Keratinocyte (primary cell): ENCODE data around the gene NCOA7. TPM values are rescaled to one million over a fixed set of nuclear protein-coding genes. Genes with fewer than 3 reads are reported as not detected.

ENCODE experiments used
- DNase-seq: peaks from one replicate; pipeline ENCODE4 v3.0.0-alpha.2; 2011; ENCODE audit warnings: low read depth, missing footprints, low spot score
- FAIRE-seq: peaks from 2 replicates; lab custom pipeline; 2011; peaks lifted over from hg19 to GRCh38; lab: Jason Lieb, UNC
- H2AFZ ChIP-seq: 2 replicates; pipeline ENCODE4 v1.6.0; 2012; ENCODE audit warnings: low read length, control low read depth, inconsistent platforms; ENCODE audit not compliant: control insufficient read depth
- H3K27ac ChIP-seq: 2 replicates; pipeline ENCODE4 v1.5.1; 2011; ENCODE audit warnings: low read length; ENCODE audit not compliant: control insufficient read depth, insufficient read depth
- H3K27me3 ChIP-seq: 3 replicates; pipeline ENCODE4 v1.6.0; 2011; ENCODE audit warnings: low read length; ENCODE audit not compliant: control insufficient read depth, insufficient read depth; ENCODE audit errors: extremely low read depth
- H3K36me3 ChIP-seq, 2 experiments: 2 replicates in 1 of 2; 3 replicates in 1 of 2; pipeline ENCODE4 v1.5.1; 2011; ENCODE audit warnings: low read length in 2 of 2, mild to moderate bottlenecking in 1 of 2; ENCODE audit not compliant: control insufficient read depth in 2 of 2, insufficient read depth in 2 of 2; ENCODE audit errors: extremely low read depth in 1 of 2
- H3K4me1 ChIP-seq: 3 replicates; pipeline ENCODE4 v1.5.1; 2011; ENCODE audit warnings: low read length; ENCODE audit not compliant: control insufficient read depth, insufficient read depth; ENCODE audit errors: extremely low read depth
- H3K4me2 ChIP-seq: 3 replicates; pipeline ENCODE4 v1.6.0; 2011; ENCODE audit warnings: low read depth, low read length; ENCODE audit not compliant: control insufficient read depth, insufficient read depth; ENCODE audit errors: extremely low read depth
- H3K4me3 ChIP-seq, 3 experiments: fragments of 200-600 bp in 1 of 3; sonication (generic) in 1 of 3; 2 replicates in 2 of 3; 3 replicates in 1 of 3; pipeline ENCODE4 v1.5.1; 2011 to 2016; ENCODE audit warnings: low read length in 3 of 3, mild to moderate bottlenecking in 3 of 3, control low read depth in 2 of 3, inconsistent platforms in 1 of 3, low read depth in 1 of 3, mixed read lengths in 1 of 3, mixed run types in 1 of 3, moderate library complexity in 1 of 3; ENCODE audit not compliant: control insufficient read depth in 2 of 3, insufficient read depth in 2 of 3; ENCODE audit errors: extremely low read depth in 1 of 3
- H3K79me2 ChIP-seq: 2 replicates; pipeline ENCODE4 v1.6.0; 2012; ENCODE audit warnings: low read length; ENCODE audit not compliant: control insufficient read depth, insufficient read depth
- H3K9ac ChIP-seq: 3 replicates; pipeline ENCODE4 v1.6.0; 2011; ENCODE audit warnings: low read length; ENCODE audit not compliant: control insufficient read depth, insufficient read depth; ENCODE audit errors: extremely low read depth
- H3K9me1 ChIP-seq: 3 replicates; pipeline ENCODE4 v1.6.0; 2011; ENCODE audit warnings: low read length; ENCODE audit not compliant: control insufficient read depth, insufficient read depth; ENCODE audit errors: extremely low read depth
- H3K9me3 ChIP-seq: 2 replicates; pipeline ENCODE4 v1.5.1; 2012; ENCODE audit warnings: low read depth, low read length; ENCODE audit not compliant: control insufficient read depth
- H4K20me1 ChIP-seq: 3 replicates; pipeline ENCODE4 v1.6.0; 2011; ENCODE audit warnings: low read length; ENCODE audit not compliant: control insufficient read depth, insufficient read depth; ENCODE audit errors: extremely low read depth
- EZH2 ChIP-seq: IDR thresholded peaks from one replicate; pipeline ENCODE4 v1.6.1; 2012; ENCODE audit warnings: inconsistent platforms, mild to moderate bottlenecking, low read length, moderate library complexity
- dilution Hi-C: fragments of 300-500 bp; cut with MboI; formaldehyde crosslinking; loops from one replicate; pipeline ENCODE4 v1.7.0; 2020; ENCODE audit warnings: low sequenced_read_pairs; ENCODE audit not compliant: extremely low pct_ligation_motif_present
- polyA plus RNA-seq, 5 experiments: library from polyadenylated mRNA; depleted of rRNA in 3 of 5; stranded (reverse) in 3 of 5; stranded (forward) in 1 of 5; unstranded in 1 of 5; fragments of >200 nt; gene quantifications; 1 replicate in 1 of 5; 2 replicates in 3 of 5; 3 replicates in 1 of 5; pipeline versions ENCODE4 v1.2.1 to v1.2.3, GENCODE V29; 2011 to 2012; ENCODE audit warnings: missing spikeins in 2 of 5, low read depth in 1 of 5, low replicate concordance in 1 of 5
- TF ChIP-seq, protein P1 (sequence below), 3 experiments: IDR thresholded peaks in 1 of 3; conservative IDR thresholded peaks in 1 of 3; optimal IDR thresholded peaks in 1 of 3; 2 replicates in 2 of 3; 3 replicates in 1 of 3; pipeline versions ENCODE3 to v1.5.1; 2011; ENCODE audit warnings: low read length in 3 of 3, mild to moderate bottlenecking in 3 of 3, moderate library complexity in 2 of 3, control low read depth in 1 of 3, inconsistent platforms in 1 of 3; ENCODE audit not compliant: insufficient read depth in 2 of 3; ENCODE audit errors: extremely low read depth in 1 of 3

NCOA7 gene
- polyA plus RNA-seq, 1 donor (not counting 4 experiments of a cell fraction or from before 2014, with no cell fraction given) = 20.5 TPM

DNA sequence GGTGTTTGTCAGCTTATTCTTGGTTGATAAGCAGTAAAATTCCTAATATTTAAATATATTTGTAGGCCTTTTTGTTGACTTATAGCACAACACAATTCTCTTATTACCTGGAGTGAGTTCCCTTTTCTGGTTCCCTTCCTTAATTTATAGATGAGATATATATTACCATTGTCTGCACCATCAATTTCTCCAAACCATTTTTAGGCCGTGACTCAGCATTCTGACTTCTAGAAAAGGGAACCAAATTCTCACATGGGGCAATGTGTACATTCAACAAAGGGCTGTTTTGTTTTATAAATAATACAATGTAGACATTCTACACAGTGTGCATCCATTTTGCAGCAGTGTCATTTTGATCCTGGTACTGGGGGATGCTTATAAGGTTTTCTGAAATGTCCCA lies 52.8 kb downstream of the NCOA7 start:
- H3K79me2 ChIP-seq = no peaks in the 10 kb centered on the region
- dilution Hi-C loops = no loop called here
- DNase-seq (no peak), FAIRE-seq (no peak)
- no peaks in the 10 kb centered on the region for H3K9me1 ChIP-seq
- TF ChIP-seq, protein P1, sequence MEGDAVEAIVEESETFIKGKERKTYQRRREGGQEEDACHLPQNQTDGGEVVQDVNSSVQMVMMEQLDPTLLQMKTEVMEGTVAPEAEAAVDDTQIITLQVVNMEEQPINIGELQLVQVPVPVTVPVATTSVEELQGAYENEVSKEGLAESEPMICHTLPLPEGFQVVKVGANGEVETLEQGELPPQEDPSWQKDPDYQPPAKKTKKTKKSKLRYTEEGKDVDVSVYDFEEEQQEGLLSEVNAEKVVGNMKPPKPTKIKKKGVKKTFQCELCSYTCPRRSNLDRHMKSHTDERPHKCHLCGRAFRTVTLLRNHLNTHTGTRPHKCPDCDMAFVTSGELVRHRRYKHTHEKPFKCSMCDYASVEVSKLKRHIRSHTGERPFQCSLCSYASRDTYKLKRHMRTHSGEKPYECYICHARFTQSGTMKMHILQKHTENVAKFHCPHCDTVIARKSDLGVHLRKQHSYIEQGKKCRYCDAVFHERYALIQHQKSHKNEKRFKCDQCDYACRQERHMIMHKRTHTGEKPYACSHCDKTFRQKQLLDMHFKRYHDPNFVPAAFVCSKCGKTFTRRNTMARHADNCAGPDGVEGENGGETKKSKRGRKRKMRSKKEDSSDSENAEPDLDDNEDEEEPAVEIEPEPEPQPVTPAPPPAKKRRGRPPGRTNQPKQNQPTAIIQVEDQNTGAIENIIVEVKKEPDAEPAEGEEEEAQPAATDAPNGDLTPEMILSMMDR (optimal IDR thresholded peaks at IDR 0.05 in 1 of 3, IDR thresholded peaks at IDR 0.05 in 1 of 3, conservative IDR thresholded peaks at IDR 0.05 in 1 of 3; ENCODE audit: extremely low read depth in 1 of 3, insufficient read depth in 2 of 3, low read length in 3 of 3) = no peak
- TF ChIP-seq EZH2 = no peak
- no peak overlapping the region for H3K9ac ChIP-seq
- no peaks in the 10 kb centered on the region for H3K9me3 ChIP-seq
- no peak overlapping the region for H3K4me2 ChIP-seq
- no peak overlapping the region for H3K4me3 ChIP-seq
- no peaks in the 10 kb centered on the region for H3K4me1 ChIP-seq
- H3K36me3 ChIP-seq = no peaks in the 10 kb centered on the region
- H3K27me3 ChIP-seq = no peaks in the 10 kb centered on the region
- no peaks in the 10 kb centered on the region for H4K20me1 ChIP-seq
- no peak overlapping the region for H2AFZ ChIP-seq
- H3K27ac ChIP-seq = no peak overlapping the region

DNA sequence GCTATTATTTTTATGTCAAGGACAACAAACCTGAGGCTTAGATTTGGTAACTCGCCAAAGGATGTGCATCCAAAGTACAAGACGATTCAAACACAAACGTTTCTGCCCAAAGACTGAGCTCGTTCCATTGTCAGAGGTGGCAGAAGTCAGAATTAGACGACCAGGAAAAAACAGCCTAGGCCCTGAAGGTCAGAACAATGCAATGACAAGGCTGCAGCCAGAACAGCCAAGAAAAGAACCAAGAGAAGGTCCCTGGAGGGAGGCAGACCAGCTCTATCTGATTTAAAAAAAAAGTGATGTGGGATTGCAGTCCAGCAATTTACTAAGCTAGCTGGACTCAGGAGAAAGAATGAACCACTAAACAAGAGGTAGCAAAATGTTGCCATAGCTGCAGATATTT lies 54.2 kb downstream of the NCOA7 start:
- Histone ChIP-seq H3K36me3 (no peaks in the 10 kb centered on the region), H3K4me2 (no peak overlapping the region), H3K4me1 (no peaks in the 10 kb centered on the region), H3K27ac (no peak overlapping the region), H3K9me3 (no peaks in the 10 kb centered on the region), H4K20me1 (no peaks in the 10 kb centered on the region), H3K4me3 (no peak overlapping the region), H3K27me3 (no peaks in the 10 kb centered on the region), H3K9ac (no peak overlapping the region), H3K79me2 (no peaks in the 10 kb centered on the region), H3K9me1 (no peaks in the 10 kb centered on the region), H2AFZ (no peak overlapping the region)
- DNase-seq (no peak), FAIRE-seq (no peak)
- dilution Hi-C loops = no loop called here
- TF ChIP-seq, protein P1 (optimal IDR thresholded peaks at IDR 0.05 in 1 of 3, IDR thresholded peaks at IDR 0.05 in 1 of 3, conservative IDR thresholded peaks at IDR 0.05 in 1 of 3; ENCODE audit: extremely low read depth in 1 of 3, insufficient read depth in 2 of 3, low read length in 3 of 3) = no peak
- TF ChIP-seq EZH2 = no peak
